HG03039 (cell line): Measurements from ENCODE around the gene CCDC138.

Experiments used
- ATAC-seq: cut with Tn5 transposase; IDR thresholded peaks from one replicate; pipeline ENCODE4 v1.9.1; 2021; ENCODE audit warnings: mild to moderate bottlenecking, moderate library complexity; ENCODE audit not compliant: unreplicated experiment

CCDC138 gene

GRCh38 chr2:108824316-108825070 is 37.9 kb downstream of the CCDC138 start:
- no peak for ATAC-seq

GRCh38 chr2:108825254-108825653 is 38.7 kb downstream of the CCDC138 start:
- ATAC-seq = no peak

GRCh38 chr2:108825736-108826135 is 39.2 kb downstream of the CCDC138 start:
- no peak for ATAC-seq

- no peak for ATAC-seq
Measured at GRCh38 chr2:108829578-108830310, 43.2 kb downstream of the CCDC138 start.

- no peak for ATAC-seq
Measured at GRCh38 chr2:108833219-108833618, 46.6 kb downstream of the CCDC138 start.

GRCh38 chr2:108834620-108835019 is 48.0 kb downstream of the CCDC138 start:
- no peak for ATAC-seq

- ATAC-seq = no peak
Measured at GRCh38 chr2:108835040-108835439, 48.5 kb downstream of the CCDC138 start.

- ATAC-seq = no peak
Measured at GRCh38 chr2:108837198-108837597, 50.6 kb downstream of the CCDC138 start.

- ATAC-seq = no peak
Measured at GRCh38 chr2:108841506-108841905, 54.9 kb downstream of the CCDC138 start.

- ATAC-seq = no peak
Measured at GRCh38 chr2:108845923-108846322, 59.4 kb downstream of the CCDC138 start.

- no peak for ATAC-seq
Measured at GRCh38 chr2:108847000-108847399, 60.4 kb downstream of the CCDC138 start.

GRCh38 chr2:108852375-108852774 is 65.8 kb downstream of the CCDC138 start:
- no peak for ATAC-seq

- ATAC-seq = no peak
Measured at GRCh38 chr2:108853421-108853820, 66.8 kb downstream of the CCDC138 start.

GRCh38 chr2:108854484-108854883 is 67.9 kb downstream of the CCDC138 start:
- ATAC-seq = no peak

- no peak for ATAC-seq
Measured at GRCh38 chr2:108855194-108855593, 68.6 kb downstream of the CCDC138 start.

GRCh38 chr2:108858894-108859293 is 72.3 kb downstream of the CCDC138 start:
- no peak for ATAC-seq

GRCh38 chr2:108866041-108866440 is 79.5 kb downstream of the CCDC138 start:
- ATAC-seq = no peak

- ATAC-seq = no peak
Measured at GRCh38 chr2:108868911-108869310, 82.3 kb downstream of the CCDC138 start.

- no peak for ATAC-seq
Measured at GRCh38 chr2:108869542-108869941, 83.0 kb downstream of the CCDC138 start.

- ATAC-seq = no peak
Measured at GRCh38 chr2:108870069-108870644, 83.6 kb downstream of the CCDC138 start.

GRCh38 chr2:108877506-108877905 is 90.9 kb downstream of the CCDC138 start:
- no peak for ATAC-seq

- ATAC-seq = no peak
Measured at GRCh38 chr2:108878276-108878675, 91.7 kb downstream of the CCDC138 start.
